Testis (tissue), 2 donors: Measurements from ENCODE around the gene PRKN.

Experiments used
- CTCF ChIP-seq, 3 experiments: fragments of 450-650 bp in 2 of 3; fragments of 200-600 bp in 1 of 3; sonication (generic) in 1 of 3; IDR thresholded peaks; one replicate each; pipeline ENCODE4 v1.5.1; 2016 to 2019; ENCODE audit warnings: antibody characterized with exemption in 3 of 3, mild to moderate bottlenecking in 2 of 3, moderate library complexity in 1 of 3
- POLR2A ChIP-seq: fragments of 450-650 bp; IDR thresholded peaks from one replicate; pipeline ENCODE4 v1.6.1; 2017; ENCODE audit warnings: antibody characterized with exemption, mild to moderate bottlenecking, moderate library complexity

- TF ChIP-seq CTCF (IDR thresholded peaks at IDR 0.05) (no peak), POLR2A (no peak)
Observed at GRCh38 chr6:162198925-162199324, 528.6 kb downstream of the PRKN start.
